ENCODE data around the gene RABGAP1L. TPM values are rescaled to one million over a fixed set of nuclear protein-coding genes. Genes with fewer than 3 reads are reported as not detected.

The RABGAP1L gene
- total RNA-seq, 1 experiment from 2014 or later = 76.9 TPM

- no peak for TF ChIP-seq ZNF532 (CRISPR knock-in tag; IDR thresholded peaks at IDR 0.05; ENCODE audit: borderline replicate concordance)
- TF ChIP-seq SMAD4 (CRISPR knock-in tag; IDR thresholded peaks at IDR 0.05) = no peak
- no peak for TF ChIP-seq RELA (CRISPR knock-in tag; IDR thresholded peaks at IDR 0.05; ENCODE audit: borderline replicate concordance)
- no peak for TF ChIP-seq RORB (CRISPR knock-in tag; IDR thresholded peaks at IDR 0.05)
- TF ChIP-seq ETV6 (CRISPR knock-in tag; IDR thresholded peaks at IDR 0.05) = no peak
These were observed 493.4 kb downstream of the RABGAP1L start (continued) for GRCh38 chr1:174652569-174653280.

GRCh38 chr1:174654560-174654959, 495.2 kb downstream of the RABGAP1L start:
- ChIA-PET CTCF (interaction anchor here (1.2 kb wide), 1 partner anchor 38 kb away, joined by 3 read pairs; no protein-coding TSS in a partner anchor), POLR2A (no interaction called here)
- Mint-ChIP-seq H3K27ac (no peak overlapping the region), H3K36me3 (peaks cover 6% of the 10 kb centered on the region; the same call in 1 of the 2 replicates), H3K27me3 (ENCODE audit: low read depth) (no peaks in the 10 kb centered on the region), H3K9me3 (peaks cover 29% of the 10 kb centered on the region), H3K4me1 (peaks cover 22% of the 10 kb centered on the region), H3K4me3 (no peak overlapping the region)
- no peak for DNase-seq (ENCODE audit: low spot score)
- no peak for TF ChIP-seq ZBTB21 (CRISPR knock-in tag; IDR thresholded peaks at IDR 0.05; ENCODE audit: borderline replicate concordance)
- no peak for TF ChIP-seq CDX4 (CRISPR knock-in tag; IDR thresholded peaks at IDR 0.05; ENCODE audit: borderline replicate concordance)
- TF ChIP-seq TEAD1 (CRISPR knock-in tag; IDR thresholded peaks at IDR 0.05) = no peak
- no peak for TF ChIP-seq CREM (CRISPR knock-in tag; IDR thresholded peaks at IDR 0.05)
- TF ChIP-seq NFYB (CRISPR knock-in tag; conservative IDR thresholded peaks at IDR 0.05; ENCODE audit: low read depth) = no peak
- TF ChIP-seq FOXJ3 (CRISPR knock-in tag; IDR thresholded peaks at IDR 0.05; ENCODE audit: borderline replicate concordance) = no peak
- no peak for TF ChIP-seq FOXK1 (CRISPR knock-in tag; IDR thresholded peaks at IDR 0.05)
- no peak for ATAC-seq

GRCh38 chr1:174656409-174657059, 497.2 kb downstream of the RABGAP1L start:
- Mint-ChIP-seq H3K36me3 (peaks cover 6% of the 10 kb centered on the region; the same call in 1 of the 2 replicates), H3K4me3 (no peak overlapping the region), H3K4me1 (peaks cover 21% of the 10 kb centered on the region), H3K27me3 (ENCODE audit: low read depth) (no peaks in the 10 kb centered on the region), H3K27ac (no peak overlapping the region), H3K9me3 (peaks cover 28% of the 10 kb centered on the region)
- CTCF ChIA-PET = no interaction called here
- ATAC-seq (no peak), DNase-seq (ENCODE audit: low spot score) (no peak)
- POLR2A ChIA-PET = no interaction called here
- no peak for TF ChIP-seq ZNF425 (CRISPR knock-in tag; conservative IDR thresholded peaks at IDR 0.05)
- no peak for TF ChIP-seq CREM (CRISPR knock-in tag; IDR thresholded peaks at IDR 0.05)
